ENCODE measurements around the gene ELOF1. TPM values are rescaled to one million over a fixed set of nuclear protein-coding genes. Genes with fewer than 3 reads are reported as not detected.

ELOF1 gene
- total RNA-seq, 1 donor from 2014 or later = 78.8 TPM

GRCh38 chr19:11506101-11506555 is 52.9 kb downstream of the ELOF1 start:
- Histone ChIP-seq H4K20me1 (ENCODE audit: insufficient read depth, low read length) (no peaks in the 10 kb centered on the region), H3K9me3 (ENCODE audit: insufficient read depth, low read depth, low read length) (no peaks in the 10 kb centered on the region), H3K27ac (ENCODE audit: low read depth, low read length) (peak overlapping the region; percentile 12), H3K36me3 (ENCODE audit: insufficient read depth, low read length) (no peaks in the 10 kb centered on the region), H3K9ac (ENCODE audit: low read length) (peak overlapping the region; percentile 86), H3K4me2 (ENCODE audit: low read length) (peak overlapping the region; percentile 94), H3K79me2 (ENCODE audit: insufficient read depth, low read length) (no peaks in the 10 kb centered on the region), H3K4me1 (ENCODE audit: insufficient read depth, low read length) (peaks cover 6% of the 10 kb centered on the region), H2AFZ (ENCODE audit: low read depth, low read length) (peak overlapping the region; percentile 81), H3K4me3 (ENCODE audit: insufficient read depth, low read depth, low read length) (peak overlapping the region; percentile 65), H3K27me3 (ENCODE audit: insufficient read depth, low read length) (no peaks in the 10 kb centered on the region)
- TF ChIP-seq, protein P1, sequence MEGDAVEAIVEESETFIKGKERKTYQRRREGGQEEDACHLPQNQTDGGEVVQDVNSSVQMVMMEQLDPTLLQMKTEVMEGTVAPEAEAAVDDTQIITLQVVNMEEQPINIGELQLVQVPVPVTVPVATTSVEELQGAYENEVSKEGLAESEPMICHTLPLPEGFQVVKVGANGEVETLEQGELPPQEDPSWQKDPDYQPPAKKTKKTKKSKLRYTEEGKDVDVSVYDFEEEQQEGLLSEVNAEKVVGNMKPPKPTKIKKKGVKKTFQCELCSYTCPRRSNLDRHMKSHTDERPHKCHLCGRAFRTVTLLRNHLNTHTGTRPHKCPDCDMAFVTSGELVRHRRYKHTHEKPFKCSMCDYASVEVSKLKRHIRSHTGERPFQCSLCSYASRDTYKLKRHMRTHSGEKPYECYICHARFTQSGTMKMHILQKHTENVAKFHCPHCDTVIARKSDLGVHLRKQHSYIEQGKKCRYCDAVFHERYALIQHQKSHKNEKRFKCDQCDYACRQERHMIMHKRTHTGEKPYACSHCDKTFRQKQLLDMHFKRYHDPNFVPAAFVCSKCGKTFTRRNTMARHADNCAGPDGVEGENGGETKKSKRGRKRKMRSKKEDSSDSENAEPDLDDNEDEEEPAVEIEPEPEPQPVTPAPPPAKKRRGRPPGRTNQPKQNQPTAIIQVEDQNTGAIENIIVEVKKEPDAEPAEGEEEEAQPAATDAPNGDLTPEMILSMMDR (IDR thresholded peaks at IDR 0.05; ENCODE audit: insufficient read depth, low read depth, low read length) = no peak
- no peak for TF ChIP-seq EZH2 (IDR thresholded peaks at IDR 0.05; ENCODE audit: insufficient read depth, low read length)
- Mint-ChIP-seq H3K27ac (ENCODE audit: unreplicated experiment) (peak overlapping the region; percentile 87), H3K9me3 (ENCODE audit: unreplicated experiment) (no peaks in the 10 kb centered on the region), H3K4me3 (ENCODE audit: unreplicated experiment) (peak overlapping the region; percentile 82), H3K36me3 (ENCODE audit: low read depth, unreplicated experiment) (peaks cover 6% of the 10 kb centered on the region), H3K4me1 (ENCODE audit: low read depth, unreplicated experiment) (no peaks in the 10 kb centered on the region), H3K27me3 (ENCODE audit: low read depth, unreplicated experiment) (no peaks in the 10 kb centered on the region)
- DNase-seq (ENCODE audit: low read depth) (no peak), FAIRE-seq (no peak)

DNA sequence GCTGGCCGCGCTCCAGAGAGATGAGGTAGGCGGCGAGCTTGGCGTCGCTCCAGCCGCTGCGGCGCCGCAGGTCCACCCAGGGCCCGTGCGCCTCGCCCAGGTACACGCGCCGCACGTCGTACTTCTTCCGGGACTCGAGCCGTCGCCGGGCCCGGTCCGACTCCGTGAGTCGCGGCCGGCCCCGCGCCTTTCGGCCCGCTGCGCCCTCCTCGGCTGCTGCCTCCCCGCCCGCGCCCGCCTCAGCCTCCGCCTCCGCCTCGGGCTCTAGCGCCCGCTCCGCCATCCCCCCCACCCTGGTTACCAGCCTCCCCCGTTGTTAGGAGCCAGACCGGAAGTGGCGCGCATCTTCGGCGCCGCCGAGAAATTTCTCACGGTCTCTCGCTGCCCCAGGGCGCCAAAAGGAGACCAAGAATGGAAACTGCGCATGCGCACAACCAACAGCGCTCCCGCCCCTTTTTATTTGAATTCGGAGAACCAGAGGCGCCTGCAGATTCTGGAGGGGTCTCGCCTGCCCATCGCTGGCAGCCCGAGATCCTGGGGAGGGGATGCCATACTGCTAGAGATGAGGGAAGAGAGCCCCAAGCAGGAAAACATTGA is 53.4 kb downstream of the ELOF1 start, which contains the start of gene ZNF653:
Gene ZNF653, minus strand, starts transcription at position 336 of the 597 bp plus-strand sequence. Its CDS starts 53 bp downstream, at position 283.
- Histone ChIP-seq H3K9me3 (ENCODE audit: insufficient read depth, low read depth, low read length) (no peaks in the 10 kb centered on the region), H3K4me1 (ENCODE audit: insufficient read depth, low read length) (peaks cover 6% of the 10 kb centered on the region), H3K4me3 (ENCODE audit: insufficient read depth, low read depth, low read length) (peak within 1 kb of the TSS; percentile 65), H3K27me3 (ENCODE audit: insufficient read depth, low read length) (no peaks in the 10 kb centered on the region), H3K79me2 (ENCODE audit: insufficient read depth, low read length) (no peaks in the 10 kb centered on the region), H2AFZ (ENCODE audit: low read depth, low read length) (peak within 1 kb of the TSS; percentile 81), H3K9ac (ENCODE audit: low read length) (peak within 1 kb of the TSS; percentile 86), H3K36me3 (ENCODE audit: insufficient read depth, low read length) (no peaks in the 10 kb centered on the region), H3K4me2 (ENCODE audit: low read length) (peak within 1 kb of the TSS; percentile 94), H4K20me1 (ENCODE audit: insufficient read depth, low read length) (no peaks in the 10 kb centered on the region), H3K27ac (ENCODE audit: low read depth, low read length) (peak within 1 kb of the TSS; percentile 73)
- peak within 1 kb of the TSS; percentile 87 for H3K27ac Mint-ChIP-seq (ENCODE audit: unreplicated experiment)
- DNase-seq (ENCODE audit: low read depth) (peak; percentile 73), FAIRE-seq (peak; percentile 75)
- H3K36me3 Mint-ChIP-seq (ENCODE audit: low read depth, unreplicated experiment) = peaks cover 8% of the 10 kb centered on the region
- TF ChIP-seq, protein P1 (IDR thresholded peaks at IDR 0.05; ENCODE audit: insufficient read depth, low read depth, low read length) = no peak
- TF ChIP-seq EZH2 (IDR thresholded peaks at IDR 0.05; ENCODE audit: insufficient read depth, low read length) = no peak
- peak within 1 kb of the TSS; percentile 89 for H3K4me3 Mint-ChIP-seq (ENCODE audit: unreplicated experiment)
- H3K4me1 Mint-ChIP-seq (ENCODE audit: low read depth, unreplicated experiment) = no peaks in the 10 kb centered on the region
- no peaks in the 10 kb centered on the region for H3K27me3 Mint-ChIP-seq (ENCODE audit: low read depth, unreplicated experiment)
- H3K9me3 Mint-ChIP-seq (ENCODE audit: unreplicated experiment) = no peaks in the 10 kb centered on the region

- no peaks in the 10 kb centered on the region for H3K27me3 Mint-ChIP-seq (ENCODE audit: low read depth, unreplicated experiment)
- Histone ChIP-seq H3K27me3 (ENCODE audit: insufficient read depth, low read length) (no peaks in the 10 kb centered on the region), H2AFZ (ENCODE audit: low read depth, low read length) (peak overlapping the region; percentile 81), H3K27ac (ENCODE audit: low read depth, low read length) (peak overlapping the region; percentile 73), H3K4me3 (ENCODE audit: insufficient read depth, low read depth, low read length) (peak overlapping the region; percentile 65), H4K20me1 (ENCODE audit: insufficient read depth, low read length) (no peaks in the 10 kb centered on the region), H3K9me3 (ENCODE audit: insufficient read depth, low read depth, low read length) (no peaks in the 10 kb centered on the region), H3K4me1 (ENCODE audit: insufficient read depth, low read length) (peaks cover 6% of the 10 kb centered on the region), H3K36me3 (ENCODE audit: insufficient read depth, low read length) (no peaks in the 10 kb centered on the region), H3K4me2 (ENCODE audit: low read length) (peak overlapping the region; percentile 94), H3K79me2 (ENCODE audit: insufficient read depth, low read length) (no peaks in the 10 kb centered on the region), H3K9ac (ENCODE audit: low read length) (peak overlapping the region; percentile 86)
- H3K36me3 Mint-ChIP-seq (ENCODE audit: low read depth, unreplicated experiment) = peaks cover 8% of the 10 kb centered on the region
- DNase-seq (ENCODE audit: low read depth) = peak; percentile 82
- H3K4me3 Mint-ChIP-seq (ENCODE audit: unreplicated experiment) = peak overlapping the region; percentile 89
- no peaks in the 10 kb centered on the region for H3K9me3 Mint-ChIP-seq (ENCODE audit: unreplicated experiment)
- no peak for TF ChIP-seq EZH2 (IDR thresholded peaks at IDR 0.05; ENCODE audit: insufficient read depth, low read length)
- TF ChIP-seq, protein P1 (IDR thresholded peaks at IDR 0.05; ENCODE audit: insufficient read depth, low read depth, low read length) = no peak
- H3K4me1 Mint-ChIP-seq (ENCODE audit: low read depth, unreplicated experiment) = no peaks in the 10 kb centered on the region
- peak overlapping the region; percentile 72 for H3K27ac Mint-ChIP-seq (ENCODE audit: unreplicated experiment)
- FAIRE-seq = no peak
These were observed 54.0 kb downstream of the ELOF1 start for GRCh38 chr19:11505032-11505503.
